ENCODE results near the gene RASD1.

RASD1 gene

DNA sequence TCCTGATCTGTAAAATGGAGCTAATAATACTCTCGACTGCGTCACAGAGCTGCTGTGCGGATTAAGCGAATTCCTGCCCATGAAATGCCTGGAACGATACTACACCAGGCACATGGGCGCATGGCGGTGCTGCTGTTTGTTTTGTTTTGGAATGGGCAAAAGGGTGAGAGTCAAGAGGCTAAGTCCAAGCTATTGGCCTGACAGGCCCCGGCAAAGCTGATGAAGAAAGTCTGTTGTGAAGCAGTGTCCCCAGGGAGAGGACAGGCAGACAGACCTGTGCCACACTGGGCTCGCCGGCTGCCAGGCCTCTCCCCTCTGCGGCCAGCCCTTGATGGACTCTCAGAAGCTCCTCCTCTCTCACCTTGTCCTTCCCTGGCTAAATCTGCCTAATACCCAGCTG, 31.3 kb upstream of the RASD1 start:
- no peak for DNase-seq (ENCODE audit: extremely low read depth in 1 of 2, low read depth in 1 of 2)

DNA sequence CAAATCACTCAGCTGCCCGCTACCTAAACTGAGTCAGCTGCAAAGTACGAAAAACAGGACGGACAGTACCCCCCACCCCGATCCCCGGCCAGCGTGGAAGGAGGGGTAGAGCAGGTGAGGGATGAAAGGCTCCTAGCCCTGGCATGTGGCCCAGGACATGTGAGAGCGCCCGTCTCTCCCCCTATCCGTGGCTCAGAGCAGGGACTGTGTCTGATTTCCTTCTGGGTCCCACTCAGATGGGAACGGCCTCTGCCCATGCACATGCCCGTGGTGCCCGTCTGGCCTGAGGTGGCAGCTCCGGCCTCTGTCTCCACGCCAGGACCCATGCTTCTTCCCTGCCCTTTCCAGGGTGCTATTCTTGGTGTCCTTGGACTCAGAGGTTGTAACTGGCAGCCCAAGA, 30.2 kb upstream of the RASD1 start:
- DNase-seq (ENCODE audit: extremely low read depth in 1 of 2, low read depth in 1 of 2) = no peak

DNA sequence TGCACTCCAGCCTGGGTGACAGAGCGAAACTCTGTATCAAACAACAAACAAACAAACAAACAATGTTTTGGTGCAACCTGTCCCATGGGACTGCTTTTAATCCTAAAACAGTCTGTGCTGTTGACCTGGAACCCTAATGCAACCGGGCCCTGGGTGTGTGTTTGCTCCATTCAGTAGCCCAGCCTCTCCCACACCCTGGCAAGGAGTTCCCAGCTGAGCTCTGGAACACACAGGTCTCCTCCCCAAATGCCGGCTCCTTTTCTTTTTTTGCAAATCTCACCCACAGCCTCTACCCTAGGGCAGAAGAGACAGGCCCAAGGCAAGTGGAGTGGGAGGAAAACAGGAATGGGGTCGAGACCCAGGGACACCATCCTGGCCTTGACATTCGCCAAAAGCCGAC, 29.8 kb upstream of the RASD1 start:
- no peak for DNase-seq (ENCODE audit: extremely low read depth in 1 of 2, low read depth in 1 of 2)

DNA sequence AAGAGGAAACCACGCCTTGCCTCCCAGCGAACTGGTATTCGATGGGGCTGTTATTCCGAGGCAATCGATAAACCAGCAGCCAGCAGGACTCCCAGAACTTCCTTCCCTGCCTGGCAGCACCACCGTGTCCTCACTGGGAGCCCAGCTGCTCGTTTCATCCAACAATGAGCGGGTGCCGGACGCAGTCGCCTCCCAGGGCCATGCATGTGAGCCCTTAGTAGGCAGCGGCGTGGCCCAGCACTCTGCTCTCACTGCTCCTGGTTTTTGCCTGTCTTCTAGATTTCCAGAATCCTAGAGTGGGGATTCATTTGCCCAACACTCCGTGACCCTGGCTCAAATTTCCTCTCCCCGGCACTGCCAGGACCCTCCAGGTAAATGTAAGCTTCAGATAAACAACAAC, 29.1 kb upstream of the RASD1 start:
- DNase-seq (ENCODE audit: extremely low read depth in 1 of 2, low read depth in 1 of 2) = no peak

DNA sequence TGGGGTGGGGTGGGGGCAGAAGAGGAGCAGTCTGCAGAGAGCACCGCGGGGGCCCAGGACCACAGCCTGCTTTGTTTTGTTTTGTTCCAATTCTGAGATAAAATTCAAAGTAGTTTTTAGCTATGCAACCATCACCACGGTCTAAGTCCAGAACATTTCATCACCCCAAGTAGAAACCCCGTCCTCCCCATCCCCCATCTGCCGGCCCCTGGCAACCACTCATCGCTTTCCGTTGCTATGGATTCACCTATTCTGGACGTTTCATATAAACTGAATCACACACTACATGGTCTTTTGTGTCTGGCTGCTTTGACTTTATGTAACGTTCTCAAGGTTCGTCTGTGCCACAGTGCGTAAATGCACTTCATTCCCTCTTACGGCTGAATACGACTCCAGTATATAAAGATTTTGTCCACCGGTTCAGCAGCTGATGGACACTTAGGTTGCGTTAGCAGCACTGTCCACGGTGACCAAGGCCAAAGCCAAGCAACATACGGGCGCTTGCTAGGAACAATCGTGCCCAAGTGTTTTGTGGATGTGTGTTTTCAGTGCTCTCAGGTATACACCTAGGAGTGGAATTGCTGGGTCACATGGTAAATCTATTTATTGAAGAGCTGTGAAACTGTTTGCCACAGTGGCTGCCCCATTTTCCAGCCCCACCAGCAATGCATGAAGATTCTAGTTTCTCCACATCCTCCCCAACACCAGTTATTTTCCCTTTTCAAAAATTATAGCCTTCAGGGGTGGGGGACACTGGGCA, 27.7 kb upstream of the RASD1 start:
- no peak for DNase-seq (ENCODE audit: extremely low read depth in 1 of 2, low read depth in 1 of 2)

DNA sequence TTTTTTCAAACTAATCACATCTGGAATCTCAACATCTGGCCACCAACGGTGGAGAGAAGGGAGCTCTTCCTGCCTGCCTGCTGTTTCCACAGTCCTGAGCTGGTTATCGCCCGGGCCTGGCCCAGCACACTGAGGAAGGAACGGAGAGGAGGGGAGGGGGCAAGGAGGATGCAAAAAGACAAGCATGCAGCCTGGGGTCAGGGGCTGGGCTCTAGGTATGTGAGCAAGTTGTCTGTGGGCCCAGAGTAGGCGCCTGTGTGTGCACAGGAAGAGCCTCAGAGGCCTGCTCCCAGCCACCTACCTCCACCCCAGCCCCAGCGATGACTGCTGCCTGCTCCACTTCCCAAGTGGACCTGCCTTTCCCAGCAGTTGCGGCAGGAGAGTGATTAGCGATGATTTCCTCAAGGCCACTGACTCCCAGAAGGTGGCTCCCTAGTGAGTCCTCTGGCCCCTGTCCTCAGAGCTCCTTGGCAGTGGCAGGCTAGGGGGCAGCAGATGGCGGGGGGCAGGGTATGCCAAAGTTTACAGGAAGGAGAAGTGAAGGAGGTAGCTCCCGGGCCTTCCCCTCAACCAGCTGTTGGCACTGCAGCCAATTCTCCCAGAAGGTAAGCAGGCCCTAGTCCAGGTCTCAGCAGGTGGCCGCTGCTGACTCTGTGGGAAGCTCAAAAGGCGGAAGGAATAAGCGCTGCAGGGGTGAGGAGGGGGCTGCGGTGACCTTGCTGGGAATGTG, 27.0 kb upstream of the RASD1 start:
- DNase-seq (ENCODE audit: extremely low read depth in 1 of 2, low read depth in 1 of 2) = no peak

DNA sequence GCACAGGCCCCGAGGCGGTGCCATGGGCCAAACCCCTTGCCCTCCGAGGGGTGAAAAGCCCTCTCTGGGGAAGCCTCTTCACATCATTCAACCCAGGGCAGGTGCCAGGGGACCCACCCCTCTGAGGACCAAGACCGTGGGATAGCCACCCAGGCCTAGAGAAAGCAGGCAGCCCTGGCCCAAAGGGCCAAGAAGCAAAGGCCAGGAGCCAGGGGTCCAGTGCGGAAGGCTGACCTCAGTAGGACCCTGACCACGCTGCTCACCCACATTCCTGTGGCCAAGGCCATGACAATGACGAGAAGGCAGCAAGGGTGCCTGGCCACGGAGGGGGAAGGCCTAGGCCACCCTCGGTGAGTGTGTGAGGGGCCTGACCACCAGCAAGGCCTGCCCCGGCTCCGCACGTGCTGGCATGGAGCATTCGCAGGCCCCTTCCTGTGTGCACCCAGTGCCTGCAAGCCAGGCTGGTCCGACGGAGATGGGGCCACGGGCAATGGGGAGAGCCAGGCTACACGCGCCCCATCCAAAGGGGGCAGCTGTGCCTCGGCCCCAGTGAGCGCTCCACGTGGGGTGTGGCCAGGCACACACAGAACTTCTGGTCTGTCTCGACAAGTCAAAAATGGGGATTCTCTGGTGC, 24.5 kb upstream of the RASD1 start:
- DNase-seq (ENCODE audit: extremely low read depth in 1 of 2, low read depth in 1 of 2) = no peak

DNA sequence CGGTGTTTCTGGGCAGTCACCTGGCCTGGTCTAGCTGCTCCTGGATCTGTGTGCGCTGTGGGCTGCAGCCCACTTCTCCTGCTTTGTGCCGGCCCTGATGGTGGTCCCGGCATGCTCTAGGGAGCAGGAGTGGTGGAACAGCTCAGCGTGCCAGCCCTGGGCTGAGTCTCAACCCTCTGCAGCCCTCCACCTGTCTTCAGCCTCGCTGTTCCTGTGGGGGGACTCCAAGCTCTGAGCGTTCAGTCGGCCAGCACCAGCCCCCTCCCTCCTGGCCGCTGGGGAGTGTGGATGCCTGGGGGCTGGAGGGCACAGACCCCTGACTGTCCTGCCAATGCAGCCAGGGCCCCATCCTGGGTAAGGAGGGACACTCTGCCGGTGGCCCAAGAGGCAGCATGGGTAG, 23.7 kb upstream of the RASD1 start:
- no peak for DNase-seq (ENCODE audit: extremely low read depth in 1 of 2, low read depth in 1 of 2)

DNA sequence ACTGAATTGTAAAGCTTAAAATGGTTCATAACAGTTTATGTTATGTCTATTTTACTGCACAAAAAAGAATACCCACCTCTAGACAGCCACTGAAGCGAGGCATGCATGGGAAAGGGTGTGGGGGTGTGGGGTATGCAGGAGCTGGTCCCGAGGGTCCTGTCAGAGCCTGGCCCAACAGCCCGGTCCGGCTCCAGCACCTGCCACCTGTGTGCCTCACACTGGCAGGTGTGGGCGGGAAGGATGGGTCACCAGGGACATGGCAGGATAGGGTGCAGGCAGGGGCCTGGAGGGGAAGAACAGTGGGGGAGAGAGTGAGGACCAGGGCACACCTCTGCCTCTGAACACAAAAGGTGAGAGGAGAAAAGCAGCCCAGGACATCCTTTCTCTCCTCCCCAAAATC, 22.8 kb upstream of the RASD1 start:
- DNase-seq (ENCODE audit: extremely low read depth in 1 of 2, low read depth in 1 of 2) = no peak

DNA sequence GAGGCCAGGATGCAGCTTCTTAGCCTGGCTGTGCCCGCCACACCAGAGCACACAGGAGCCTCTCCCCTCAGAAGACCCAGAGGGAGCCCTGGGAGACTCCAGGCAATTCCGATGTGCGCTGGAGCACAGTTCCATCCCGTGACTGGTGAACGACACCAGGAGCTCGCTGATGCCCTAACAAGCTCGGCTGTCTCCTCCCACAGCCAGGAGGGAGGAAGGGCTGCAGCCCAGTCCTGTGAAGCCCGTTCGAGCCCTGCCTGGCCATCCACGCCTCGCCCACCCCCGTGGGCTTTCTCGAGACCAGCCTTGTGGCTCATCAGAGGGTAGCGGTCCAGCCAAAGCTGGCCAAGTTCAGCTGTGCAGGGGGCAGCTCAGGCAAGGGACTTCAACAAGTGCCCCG, 21.8 kb upstream of the RASD1 start:
- no peak for DNase-seq (ENCODE audit: extremely low read depth in 1 of 2, low read depth in 1 of 2)

DNA sequence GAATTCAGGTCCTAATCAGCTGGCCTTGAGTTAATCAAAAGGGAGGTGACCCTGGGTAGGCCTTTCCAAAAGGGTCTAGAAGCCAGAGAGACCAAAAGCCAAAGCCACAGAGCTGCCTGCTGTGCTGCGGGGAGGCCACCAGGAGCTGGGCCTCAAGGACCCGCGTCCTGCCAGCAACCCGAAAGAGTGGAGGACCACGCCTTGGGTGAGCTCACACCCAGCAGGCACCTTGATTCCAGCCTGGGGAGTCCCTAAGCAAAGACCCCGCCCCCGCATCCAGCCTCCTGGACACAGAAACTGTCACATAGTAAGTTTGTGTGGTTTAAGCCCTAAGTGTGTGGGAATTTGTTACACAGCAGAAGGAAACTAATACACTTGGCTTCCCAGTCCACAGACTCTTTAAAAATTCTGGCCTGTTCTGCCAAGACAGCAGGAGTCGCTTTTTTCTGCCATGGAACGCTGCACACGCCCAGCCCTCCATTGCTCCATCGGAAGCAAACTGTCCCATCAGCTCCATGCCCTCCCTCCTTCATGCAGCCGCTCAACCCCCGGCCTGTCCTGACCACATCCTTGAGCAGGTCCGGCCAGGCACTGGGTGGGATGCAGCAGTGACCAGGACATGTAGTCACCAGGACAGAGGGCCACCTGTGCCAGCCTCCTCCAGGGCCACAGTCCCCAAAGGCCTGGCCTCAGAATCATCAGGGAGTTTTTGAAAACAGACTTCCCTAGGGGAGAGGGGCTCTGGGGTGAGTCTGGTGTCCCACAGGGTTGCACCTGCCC, 20.9 kb upstream of the RASD1 start:
- no peak for DNase-seq (ENCODE audit: extremely low read depth in 1 of 2, low read depth in 1 of 2)

DNA sequence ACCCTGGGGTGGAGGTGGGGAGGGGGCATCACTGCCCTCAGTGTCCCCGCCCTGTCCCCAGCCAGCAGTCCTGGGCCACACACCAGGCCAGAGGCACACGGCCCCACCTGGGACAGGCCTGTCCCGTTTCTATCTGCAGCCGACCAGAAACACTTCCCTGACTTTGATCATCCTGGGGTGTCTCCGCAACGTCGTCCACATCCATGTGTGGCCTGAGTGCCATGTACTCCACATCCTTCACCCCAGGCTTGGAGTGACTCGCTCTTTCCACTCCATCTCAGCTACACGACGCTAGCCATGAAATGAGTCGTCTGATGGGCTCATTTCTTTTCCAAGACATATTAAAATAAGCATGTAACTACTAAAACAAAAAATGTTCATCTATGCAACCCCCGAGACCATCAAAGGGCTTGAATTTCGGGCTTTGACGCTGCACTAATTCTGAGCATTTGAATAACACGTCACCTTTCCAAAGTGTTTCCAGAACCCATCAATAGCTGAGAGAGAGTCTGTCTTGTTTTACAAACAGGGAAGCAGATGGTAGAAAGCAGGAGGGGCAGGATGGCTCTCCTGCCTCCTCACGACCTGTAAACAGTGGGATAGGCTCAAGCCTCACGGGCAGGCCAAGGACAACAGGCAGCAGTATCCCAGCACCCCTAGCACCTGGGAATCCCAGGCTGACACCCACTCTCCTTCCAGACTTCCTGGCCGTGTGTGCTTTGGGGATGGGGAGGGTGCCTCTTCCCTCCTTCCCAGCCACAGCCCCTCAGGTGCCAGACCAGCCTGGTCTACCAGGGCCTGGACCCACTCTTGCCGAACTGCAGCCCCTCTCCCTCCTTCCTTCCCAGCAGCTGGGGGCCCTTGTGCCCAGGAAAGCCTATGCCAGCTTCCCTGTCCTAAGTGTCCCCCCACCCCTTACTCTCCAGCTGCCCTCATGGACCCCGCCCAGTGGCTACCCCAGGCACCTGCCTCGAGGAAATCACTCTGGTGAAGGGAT, 20.0 kb upstream of the RASD1 start:
- DNase-seq (ENCODE audit: extremely low read depth in 1 of 2, low read depth in 1 of 2) = no peak

DNA sequence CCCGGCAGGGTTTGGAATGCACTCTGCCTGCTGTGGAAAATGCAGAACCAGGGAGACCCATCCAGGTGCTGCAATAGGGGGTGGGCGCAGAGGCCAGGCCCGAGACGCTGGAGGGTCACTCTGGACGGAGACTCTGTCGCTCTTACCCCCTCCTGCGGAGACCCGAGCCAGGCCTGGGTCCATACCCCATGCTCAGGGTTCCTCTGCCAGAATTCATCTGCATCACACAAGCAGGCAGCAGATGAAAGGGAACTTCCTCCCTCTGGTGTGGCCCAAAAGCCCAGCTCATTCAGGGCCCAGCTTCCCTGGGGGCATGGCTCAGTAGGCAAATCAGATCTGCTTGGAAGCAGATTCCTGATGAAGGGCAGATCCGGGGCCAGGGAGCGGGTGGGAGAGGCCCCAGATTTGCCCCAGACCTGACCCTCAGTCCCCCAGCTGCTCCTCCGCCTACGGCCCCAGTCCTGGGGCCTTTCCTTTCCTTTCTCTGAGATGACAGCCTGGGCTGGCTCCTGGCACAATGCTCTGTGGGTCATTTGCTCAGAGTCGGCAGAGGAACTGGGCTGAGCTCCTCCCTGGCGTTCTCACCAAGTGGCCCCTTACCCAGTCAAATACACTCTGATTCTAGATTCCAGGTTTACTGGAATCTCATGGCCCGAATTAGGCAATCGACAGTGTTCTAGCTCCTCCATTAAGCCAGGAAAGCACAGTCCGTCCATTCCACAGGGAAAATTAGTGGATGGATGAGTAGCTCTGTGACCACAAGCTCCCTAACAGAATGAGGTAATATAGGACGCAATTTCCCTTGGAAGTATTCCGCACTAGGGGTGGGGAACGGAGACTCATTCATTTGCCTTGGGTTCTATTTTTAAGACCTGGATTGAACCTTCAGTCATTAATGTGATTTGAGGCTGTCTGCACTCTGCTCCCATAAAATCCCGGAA, 19.1 kb upstream of the RASD1 start:
- no peak for DNase-seq (ENCODE audit: extremely low read depth in 1 of 2, low read depth in 1 of 2)

DNA sequence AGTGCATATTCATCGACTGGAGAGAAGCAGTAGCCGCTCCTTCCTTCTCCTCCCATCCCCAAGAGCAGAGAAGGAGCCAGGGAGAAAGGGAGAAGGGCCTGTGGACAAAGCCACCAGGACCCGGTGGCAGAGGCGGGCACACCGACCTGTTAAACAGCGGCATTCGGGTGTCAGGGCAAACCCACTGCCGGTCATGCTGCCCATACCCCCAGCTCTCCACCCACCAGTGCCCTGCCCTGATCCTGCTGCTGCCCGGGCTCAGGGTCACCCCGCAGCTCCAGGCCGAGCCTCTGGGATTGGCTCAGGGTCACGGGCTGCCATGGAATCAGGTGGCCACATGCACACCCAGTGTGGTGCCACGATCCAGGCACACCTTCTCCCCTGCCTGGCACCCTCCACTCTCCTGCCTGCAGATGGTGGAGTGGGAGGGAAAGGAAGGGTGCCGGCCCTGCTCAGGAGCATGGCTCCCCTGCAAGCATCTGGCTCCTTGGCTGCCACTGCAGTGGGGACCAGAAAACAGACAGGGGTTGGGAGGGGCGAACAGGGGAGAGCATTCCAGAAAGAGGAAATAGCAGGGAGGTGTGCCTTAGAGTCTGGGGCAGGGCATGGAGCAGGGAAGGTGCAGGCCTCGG, 18.3 kb upstream of the RASD1 start:
- no peak for DNase-seq (ENCODE audit: extremely low read depth in 1 of 2, low read depth in 1 of 2)

DNA sequence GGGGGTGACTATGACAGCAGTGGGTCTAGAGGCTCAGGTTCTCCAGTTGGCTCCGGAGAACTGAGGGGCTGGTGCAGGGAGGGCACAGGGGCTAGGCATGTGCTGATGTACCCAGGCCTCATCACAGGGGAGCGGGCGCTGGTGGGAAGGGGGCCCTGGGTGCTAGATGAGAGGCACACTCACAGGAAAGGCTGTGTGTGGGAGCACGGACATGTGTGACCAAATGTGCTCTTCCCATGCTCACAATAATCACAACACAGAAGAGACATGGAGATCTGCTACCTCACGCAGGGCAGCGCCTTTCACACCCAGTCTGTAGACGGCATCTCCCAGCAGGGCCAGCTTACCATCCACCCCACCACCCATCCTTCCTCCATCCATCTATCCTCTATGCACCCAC, 17.4 kb upstream of the RASD1 start:
- no peak for DNase-seq (ENCODE audit: extremely low read depth in 1 of 2, low read depth in 1 of 2)

DNA sequence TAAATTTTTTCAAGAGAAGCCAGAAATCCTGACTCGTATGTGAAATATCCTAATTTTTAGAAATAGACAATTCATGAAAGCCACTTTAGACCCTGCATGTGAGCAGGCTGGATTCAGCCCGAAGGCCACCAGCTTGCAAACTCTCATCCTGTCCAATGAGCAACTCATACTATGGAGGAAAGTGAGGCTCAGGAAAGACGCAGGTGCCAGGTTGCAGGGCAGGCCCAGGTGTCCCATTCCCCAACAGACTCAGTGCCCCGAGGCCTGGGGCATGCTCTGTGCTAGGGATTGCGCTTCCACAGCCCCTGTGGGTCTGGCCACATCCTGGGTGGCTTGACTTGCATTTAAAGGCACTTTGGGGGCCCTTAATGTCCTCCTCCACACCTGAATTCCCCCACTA, 16.7 kb upstream of the RASD1 start:
- no peak for DNase-seq (ENCODE audit: extremely low read depth in 1 of 2, low read depth in 1 of 2)

DNA sequence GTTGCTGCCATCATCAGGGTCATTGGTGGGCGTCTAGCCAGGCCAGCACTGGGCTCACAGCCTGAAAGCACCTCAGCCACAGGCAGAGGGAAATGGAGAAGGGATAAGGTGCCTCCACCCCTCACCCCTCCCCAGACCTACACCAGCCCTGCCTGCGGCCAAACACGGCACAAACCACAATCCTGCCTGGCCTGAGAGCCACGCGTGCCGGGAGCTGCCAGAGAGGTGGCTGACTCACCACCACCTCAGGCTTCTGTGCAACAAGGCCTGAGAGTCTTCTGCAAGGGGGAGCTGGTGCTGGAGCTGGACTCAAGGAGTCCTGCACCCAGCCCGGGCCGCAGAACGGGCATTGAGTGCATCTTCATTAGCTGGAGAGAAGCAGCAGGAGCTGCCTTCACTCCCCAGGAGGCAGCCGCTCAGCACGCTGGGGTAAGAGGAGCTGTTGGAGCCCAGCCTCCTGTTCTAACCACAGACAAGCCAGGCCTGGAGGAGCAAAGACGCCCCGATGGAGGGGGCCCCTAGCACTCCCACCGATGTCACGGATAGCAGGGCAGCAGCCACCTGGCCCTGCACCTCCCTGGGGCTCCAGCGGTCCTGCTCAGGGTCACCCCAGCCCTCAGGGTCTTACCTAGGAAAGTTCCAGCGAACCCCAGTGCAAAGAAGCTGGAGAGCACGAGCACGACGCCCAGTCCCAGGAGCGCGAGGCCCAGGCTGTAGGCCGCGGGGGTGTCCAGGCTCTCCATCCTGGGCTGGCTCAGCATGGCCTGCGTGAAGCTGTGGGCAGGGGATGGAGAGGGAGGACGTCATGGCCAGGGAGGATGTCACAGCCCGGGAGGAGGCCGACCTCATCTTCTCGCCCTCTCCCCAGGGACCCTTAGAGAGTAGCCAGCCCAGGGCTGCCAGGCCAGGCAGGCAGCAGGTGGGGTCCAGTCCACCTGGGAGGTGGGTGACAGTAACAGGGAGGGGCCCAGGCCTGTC, 16.0 kb upstream of the RASD1 start:
- no peak for DNase-seq (ENCODE audit: extremely low read depth in 1 of 2, low read depth in 1 of 2)

Measured in activated CD8-positive, alpha-beta memory T cell treated with anti-CD3 and anti-CD28 coated beads for 1 hour (primary cell).